Stomach (tissue), 4 donors: Measurements from ENCODE around the gene KLRC4.

Experiments used
- CTCF ChIP-seq, 7 experiments: fragments of 450-650 bp in 4 of 7; fragments of 200-600 bp in 3 of 7; sonication (generic) in 3 of 7; IDR thresholded peaks; one replicate each; pipeline ENCODE4 v1.5.1; 2016 to 2019; ENCODE audit warnings: antibody characterized with exemption in 7 of 7, control low read depth in 2 of 7, mild to moderate bottlenecking in 1 of 7
- POLR2AphosphoS5 ChIP-seq, 3 donors: sonication (generic); formaldehyde crosslinking; IDR thresholded peaks; one replicate each; pipeline ENCODE4 v1.6.1; 2016; ENCODE audit warnings: antibody characterized with exemption in 3 of 3

- no peak for TF ChIP-seq CTCF (IDR thresholded peaks at IDR 0.05)
- TF ChIP-seq POLR2AphosphoS5 (IDR thresholded peaks at IDR 0.05), result no peak
Measured at GRCh38 chr12:10400829-10401228, 8.7 kb downstream of the KLRC4 start.
